ENCODE data around the gene ADRA2B. TPM values are rescaled to one million over a fixed set of nuclear protein-coding genes. Genes with fewer than 3 reads are reported as not detected.

Gene ADRA2B
- total RNA-seq, 2 donors from 2014 or later: 0.47 to 1.4 TPM

DNA sequence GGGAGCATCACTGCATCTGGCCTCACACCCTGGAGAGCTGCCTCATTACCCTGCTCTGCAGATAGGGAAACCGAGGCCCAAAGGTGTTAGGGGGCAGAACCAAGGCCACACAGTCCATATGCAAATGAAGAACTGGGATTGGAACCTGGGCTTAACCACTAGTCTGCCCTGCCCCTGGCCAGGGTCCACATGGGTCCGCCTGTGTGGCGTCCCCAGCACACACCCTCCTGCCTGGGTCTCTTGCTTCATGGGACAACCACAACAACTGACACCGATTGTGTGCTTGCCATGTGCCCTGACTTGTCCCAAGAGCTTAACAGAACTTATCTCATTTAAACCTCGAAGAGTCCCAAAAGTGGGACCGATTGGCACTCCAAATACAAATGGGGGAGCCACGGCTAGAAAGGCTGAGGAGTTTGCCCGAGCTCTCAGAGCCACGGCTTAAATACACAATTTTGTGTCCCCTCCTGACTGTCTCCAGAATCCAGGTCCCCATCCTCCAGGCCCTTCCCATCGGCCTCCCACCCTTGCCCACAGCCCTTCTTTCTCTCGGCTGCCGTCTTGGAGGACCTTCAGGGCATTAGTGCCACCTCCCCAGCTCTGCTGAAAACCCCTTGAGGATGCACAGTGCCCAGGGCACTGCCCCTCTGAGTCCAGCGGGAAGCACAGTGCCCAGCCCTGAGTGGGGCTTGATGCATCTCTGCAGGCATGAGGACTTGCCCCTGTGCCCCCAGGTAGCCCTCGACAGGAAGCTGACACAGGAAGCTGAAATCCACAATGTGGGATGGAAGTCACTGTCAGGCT is 34.6 kb upstream of the ADRA2B start:
- no peaks in the 10 kb centered on the region for H3K36me3 ChIP-seq
- no peak for DNase-seq (ENCODE audit: low spot score)
- no peak overlapping the region for H3K4me3 ChIP-seq
- H3K9me3 ChIP-seq: no peaks in the 10 kb centered on the region
- H3K4me1 ChIP-seq: peaks cover 0 to 28% of the 10 kb centered on the region in 2 donors
- TF ChIP-seq, protein P1, sequence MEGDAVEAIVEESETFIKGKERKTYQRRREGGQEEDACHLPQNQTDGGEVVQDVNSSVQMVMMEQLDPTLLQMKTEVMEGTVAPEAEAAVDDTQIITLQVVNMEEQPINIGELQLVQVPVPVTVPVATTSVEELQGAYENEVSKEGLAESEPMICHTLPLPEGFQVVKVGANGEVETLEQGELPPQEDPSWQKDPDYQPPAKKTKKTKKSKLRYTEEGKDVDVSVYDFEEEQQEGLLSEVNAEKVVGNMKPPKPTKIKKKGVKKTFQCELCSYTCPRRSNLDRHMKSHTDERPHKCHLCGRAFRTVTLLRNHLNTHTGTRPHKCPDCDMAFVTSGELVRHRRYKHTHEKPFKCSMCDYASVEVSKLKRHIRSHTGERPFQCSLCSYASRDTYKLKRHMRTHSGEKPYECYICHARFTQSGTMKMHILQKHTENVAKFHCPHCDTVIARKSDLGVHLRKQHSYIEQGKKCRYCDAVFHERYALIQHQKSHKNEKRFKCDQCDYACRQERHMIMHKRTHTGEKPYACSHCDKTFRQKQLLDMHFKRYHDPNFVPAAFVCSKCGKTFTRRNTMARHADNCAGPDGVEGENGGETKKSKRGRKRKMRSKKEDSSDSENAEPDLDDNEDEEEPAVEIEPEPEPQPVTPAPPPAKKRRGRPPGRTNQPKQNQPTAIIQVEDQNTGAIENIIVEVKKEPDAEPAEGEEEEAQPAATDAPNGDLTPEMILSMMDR (IDR thresholded peaks at IDR 0.05): no peak
- H3K27ac ChIP-seq: no peak overlapping the region
- H3K27me3 ChIP-seq: no peaks in the 10 kb centered on the region

DNA sequence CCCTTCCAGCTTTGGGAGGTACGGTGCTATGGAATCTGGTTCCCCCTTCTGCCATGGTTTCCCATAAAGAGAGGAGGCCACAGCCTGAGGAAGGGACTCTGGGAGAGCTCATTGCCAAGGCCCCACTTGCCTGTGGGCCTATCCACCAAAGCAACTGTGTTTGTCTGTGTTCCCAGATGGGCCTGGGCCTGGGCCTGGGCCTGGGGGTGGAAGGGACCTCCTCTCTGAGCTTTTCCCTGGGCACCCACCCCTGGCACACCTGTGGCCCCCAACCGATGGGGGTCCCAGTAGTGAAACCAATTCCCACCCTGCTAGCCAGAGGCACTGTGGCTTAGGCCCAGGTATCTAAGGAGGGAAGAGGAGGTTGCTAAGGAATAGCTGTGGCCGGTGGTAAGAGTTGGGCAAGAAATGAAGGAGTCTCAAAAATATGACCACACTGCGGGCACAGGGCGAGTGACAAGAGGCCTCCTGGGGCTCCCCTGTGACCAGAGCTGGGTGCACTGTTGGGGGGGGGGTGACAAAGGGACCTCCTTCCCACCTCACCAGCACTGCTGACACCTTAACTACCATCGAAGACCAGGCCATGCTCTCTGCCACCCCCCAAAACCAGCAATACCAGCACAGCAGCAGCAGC is 33.8 kb upstream of the ADRA2B start:
- Histone ChIP-seq H3K4me3 (no peak overlapping the region), H3K9me3 (no peaks in the 10 kb centered on the region), H3K36me3 (no peaks in the 10 kb centered on the region), H3K27ac (no peak overlapping the region), H3K4me1 (peaks cover 0 to 37% of the 10 kb centered on the region in 2 donors), H3K27me3 (no peaks in the 10 kb centered on the region)
- DNase-seq (ENCODE audit: low spot score): no peak
- TF ChIP-seq, protein P1 (IDR thresholded peaks at IDR 0.05): no peak

DNA sequence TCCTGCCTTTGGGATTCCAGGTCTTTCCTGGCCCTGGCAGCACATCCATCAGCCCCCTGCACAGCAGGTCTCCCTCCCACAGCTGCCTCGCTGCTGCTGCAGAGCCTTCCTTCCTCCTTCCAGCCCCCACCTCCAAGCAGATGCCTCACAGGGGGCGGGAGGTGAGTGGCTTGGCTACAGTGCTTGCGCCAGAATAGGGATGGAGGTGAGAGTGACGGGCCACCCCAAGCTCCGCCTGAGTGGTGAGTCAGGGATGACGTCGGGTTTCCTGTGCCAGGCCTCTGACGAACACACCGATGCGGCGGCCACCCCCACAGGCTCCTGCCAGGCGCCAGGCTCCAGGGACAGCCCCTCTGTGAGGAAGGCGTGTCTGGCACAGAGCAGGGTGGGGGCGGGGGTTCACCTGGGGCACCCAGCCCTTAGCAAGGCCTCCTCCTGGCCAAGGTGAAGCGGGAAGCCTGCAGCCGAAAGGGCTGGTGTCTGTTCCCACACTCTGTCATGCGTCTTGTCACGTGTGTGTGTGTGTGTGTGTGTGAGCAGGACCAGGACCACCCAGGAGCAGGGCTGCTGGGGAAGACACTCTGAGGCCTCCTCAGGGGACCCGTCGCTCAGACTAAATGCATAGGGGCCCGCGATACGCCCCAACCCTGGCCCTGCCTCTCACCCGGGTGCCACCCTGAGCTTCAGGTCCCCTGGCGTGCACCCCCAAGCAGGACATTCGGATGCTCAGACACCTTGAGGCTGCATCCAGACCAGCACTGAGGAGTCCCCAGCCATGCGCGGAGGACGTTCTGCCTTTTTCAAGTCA is 32.2 kb upstream of the ADRA2B start:
- H3K36me3 ChIP-seq: no peaks in the 10 kb centered on the region

DNA sequence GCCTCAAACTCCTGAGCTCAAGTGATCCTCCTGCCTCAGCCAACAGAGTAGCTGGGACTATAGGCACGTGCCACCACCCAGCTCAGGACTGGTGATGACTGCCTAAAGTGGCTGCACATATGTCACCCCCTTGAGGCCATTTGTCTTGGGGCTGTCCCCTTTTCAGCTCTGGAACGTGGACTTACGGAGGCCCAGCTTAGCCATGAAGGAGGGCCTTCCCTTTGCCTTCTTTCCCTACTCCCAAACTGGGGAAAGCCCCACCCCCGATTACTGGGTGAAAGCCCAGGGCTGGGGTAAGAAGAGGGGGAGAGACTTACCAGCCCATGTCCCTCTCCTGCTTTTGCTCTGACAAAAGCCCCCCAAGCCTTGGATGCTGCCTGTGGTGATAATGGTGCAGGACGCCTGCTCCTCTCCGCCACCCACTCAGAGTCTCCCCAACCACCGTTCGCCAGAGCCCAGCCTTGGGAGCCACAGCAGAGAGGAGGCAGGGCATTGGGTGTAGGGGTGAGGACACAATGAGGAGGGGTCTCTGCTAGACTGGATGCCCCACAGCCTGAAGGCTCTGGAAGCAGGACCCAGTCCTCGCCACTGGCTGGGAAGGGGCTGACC is 31.3 kb upstream of the ADRA2B start:
- H3K4me3 ChIP-seq: no peak overlapping the region
- TF ChIP-seq, protein P1 (IDR thresholded peaks at IDR 0.05): no peak
- peaks cover 0 to 47% of the 10 kb centered on the region in 2 donors for H3K4me1 ChIP-seq
- peak overlapping the region in 1 of 2 donors; percentile 68 for H3K27ac ChIP-seq
- no peaks in the 10 kb centered on the region for H3K36me3 ChIP-seq
- H3K9me3 ChIP-seq: no peaks in the 10 kb centered on the region
- no peak for DNase-seq (ENCODE audit: low spot score)
- H3K27me3 ChIP-seq: no peaks in the 10 kb centered on the region

More for the DNA sequence above, 32.2 kb upstream of the ADRA2B start:
- TF ChIP-seq, protein P1 (IDR thresholded peaks at IDR 0.05): no peak
- peak; percentile 76 for DNase-seq (ENCODE audit: low spot score)
- peaks cover 0 to 47% of the 10 kb centered on the region in 2 donors for H3K4me1 ChIP-seq
- H3K27me3 ChIP-seq: no peaks in the 10 kb centered on the region
- H3K27ac ChIP-seq: no peak overlapping the region
- H3K4me3 ChIP-seq: no peak overlapping the region
- no peaks in the 10 kb centered on the region for H3K9me3 ChIP-seq

DNA sequence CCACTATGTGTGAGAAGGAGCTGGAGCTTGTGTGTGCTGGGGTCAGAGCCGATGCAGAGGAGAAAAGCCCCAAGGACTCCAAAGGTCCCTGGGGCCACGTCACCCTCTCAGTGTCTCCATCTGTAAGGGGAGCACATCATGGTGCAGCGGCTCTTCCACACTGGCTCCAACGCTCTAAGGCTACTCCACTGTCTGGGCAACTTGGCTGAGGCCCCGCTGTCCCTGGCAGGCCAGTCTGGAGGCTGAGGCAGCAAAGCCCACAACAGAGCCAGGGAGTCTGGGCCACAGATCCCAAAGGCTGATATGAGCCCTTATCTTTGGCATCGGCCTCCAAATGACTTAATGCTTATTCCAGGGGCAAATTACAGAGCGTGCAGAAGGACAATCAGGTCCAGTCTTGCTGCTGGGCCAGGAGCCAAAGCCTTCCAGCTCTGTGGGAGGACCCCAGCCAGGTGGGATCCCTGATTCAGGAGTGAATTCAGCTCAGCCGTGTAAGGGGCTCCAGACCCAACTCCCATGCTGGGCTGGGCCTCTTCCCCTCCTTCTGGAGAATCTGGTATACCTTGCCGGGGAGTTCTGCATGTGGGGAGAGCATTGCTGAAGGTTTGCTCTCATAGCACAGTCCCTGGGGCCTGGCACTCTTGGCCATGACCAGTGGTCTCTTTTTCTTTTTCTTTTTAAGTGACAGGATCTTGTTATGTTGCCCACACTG is 30.7 kb upstream of the ADRA2B start:
- Histone ChIP-seq H3K27me3 (no peaks in the 10 kb centered on the region), H3K27ac (peak overlapping the region in 1 of 2 donors; percentile 68), H3K36me3 (no peaks in the 10 kb centered on the region), H3K4me3 (no peak overlapping the region), H3K4me1 (peaks cover 0 to 47% of the 10 kb centered on the region in 2 donors), H3K9me3 (no peaks in the 10 kb centered on the region)
- no peak for DNase-seq (ENCODE audit: low spot score)
- TF ChIP-seq, protein P1 (IDR thresholded peaks at IDR 0.05): no peak
